MM.1S (cell line): ENCODE measurements around the gene ADK.

Experiments used
- CTCF ChIP-seq: fragments of 300-600 bp; sonication (generic); IDR thresholded peaks from 2 replicates; pipeline ENCODE4 v1.5.1; 2016; ENCODE audit warnings: antibody characterized with exemption, low read length, mixed read lengths
- EZH2 ChIP-seq: fragments of 300-600 bp; sonication (generic); optimal IDR thresholded peaks from 2 replicates; pipeline ENCODE3; 2017; ENCODE audit warnings: low read depth, mild to moderate bottlenecking, antibody characterized with exemption, low read length, mixed read lengths

- no peak for TF ChIP-seq CTCF
- TF ChIP-seq EZH2: no peak
Measured at GRCh38 chr10:74167443-74167842, 16.4 kb downstream of the ADK start.
